Inflammatory macrophage treated with lipopolysaccharide for 4 hours (primary cell): Measurements from ENCODE around the gene CYYR1.

Experiments used
- DNase-seq: peaks from one replicate; pipeline ENCODE4 v3.0.0-alpha.2; 2020

Gene CYYR1

DNA sequence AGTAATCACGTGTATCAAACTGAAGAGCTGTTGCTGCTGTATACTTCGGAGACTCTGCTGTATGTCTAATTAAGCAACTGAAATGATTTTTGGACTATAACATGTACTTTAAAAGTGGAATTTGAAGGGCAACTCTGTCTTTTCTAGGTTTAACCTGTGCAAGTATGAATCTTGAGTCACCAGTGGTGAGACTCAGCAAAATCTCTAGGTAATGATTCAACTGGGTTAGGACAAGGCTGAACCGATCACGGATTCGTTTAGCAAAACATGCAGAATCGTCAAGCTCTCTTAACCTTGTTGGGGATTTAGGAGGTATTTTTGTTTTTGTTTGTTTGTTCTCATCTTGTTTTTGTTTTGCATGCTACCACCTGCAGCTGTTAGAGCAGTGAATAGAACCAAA is 149.6 kb downstream of the CYYR1 start:
- DNase-seq, result no peak

DNA sequence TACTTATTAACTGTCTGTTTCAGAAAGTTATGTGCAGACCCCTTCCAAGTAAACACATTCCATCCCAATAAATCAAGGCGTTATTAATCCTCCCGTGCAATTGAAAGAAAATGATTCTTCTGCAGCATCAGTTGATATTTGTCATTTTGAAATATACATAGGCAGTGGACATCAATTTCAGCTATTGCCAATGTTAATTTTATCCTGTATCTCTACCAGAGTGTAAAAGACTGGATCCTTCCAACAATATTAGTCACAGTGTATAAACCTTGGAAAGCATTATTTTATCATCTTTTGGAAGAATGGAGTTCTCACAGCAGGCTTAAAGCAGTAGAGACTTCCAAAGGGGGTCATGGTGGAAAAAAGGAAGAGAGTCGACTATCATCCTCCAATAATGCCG is 150.4 kb downstream of the CYYR1 start:
- no peak for DNase-seq

DNA sequence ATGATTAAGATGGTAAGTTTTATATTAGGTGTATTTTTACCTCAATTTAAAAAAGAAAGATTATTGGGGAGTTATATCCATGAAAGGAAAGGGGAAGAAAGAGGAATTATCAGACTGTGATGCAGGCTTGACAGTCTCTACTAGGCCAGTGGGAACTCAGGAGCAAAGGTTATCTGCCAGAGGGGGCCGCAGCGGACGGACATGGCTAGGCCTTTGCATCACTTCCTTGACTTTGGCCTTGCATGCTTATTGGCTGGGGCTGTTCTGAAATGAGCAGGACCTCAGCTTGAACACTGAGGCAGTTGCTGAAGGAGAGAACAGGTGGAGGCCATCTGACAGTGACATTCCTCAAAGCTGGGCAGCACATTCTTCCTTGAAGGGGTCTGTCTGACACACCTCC is 150.9 kb downstream of the CYYR1 start:
- DNase-seq, result no peak

DNA sequence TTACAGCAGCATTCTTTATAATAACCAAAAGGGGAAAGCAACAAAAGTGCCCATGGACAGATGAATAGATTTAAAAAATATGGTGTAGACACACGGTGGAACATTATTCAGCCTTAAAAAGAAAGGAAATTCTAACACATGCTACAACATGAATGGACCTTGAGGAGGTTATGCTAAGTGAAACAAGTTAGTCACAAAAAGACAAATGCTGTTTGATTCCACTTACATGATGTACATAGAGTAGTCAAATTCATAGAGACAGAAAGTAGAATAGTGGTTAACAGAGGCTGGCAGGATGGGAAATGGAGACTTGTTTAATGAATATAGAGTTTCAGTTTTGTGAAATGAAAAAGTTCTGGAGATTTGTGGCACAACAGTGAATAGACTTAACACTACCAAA is 151.4 kb downstream of the CYYR1 start:
- DNase-seq, result no peak
